AG04450 (cell line): ENCODE data around the gene HAUS3. TPM values are rescaled to one million over a fixed set of nuclear protein-coding genes. Genes with fewer than 3 reads are reported as not detected.

Experiments used
- CTCF ChIA-PET: fragments of 300-600, 350-600 bp; formaldehyde crosslinking; extraction: SDS; loops from one replicate; lab custom pipeline; 2022; ENCODE audit warnings: antibody characterized with exemption, inconsistent platforms; lab: Charles Lee
- POLR2A ChIA-PET: fragments of 350-600 bp; formaldehyde crosslinking; extraction: SDS; loops from one replicate; lab custom pipeline; 2021; ENCODE audit warnings: antibody characterized with exemption, inconsistent platforms; lab: Yijun Ruan, JAX
- DNase-seq: peaks from one replicate; pipeline ENCODE4 v3.0.0-alpha.2; 2011; ENCODE audit warnings: low read depth, low spot score
- H3K27ac ChIP-seq: one replicate; pipeline ENCODE4 v1.5.1; 2012; ENCODE audit warnings: low read depth, low read length, control low read depth
- H3K27me3 ChIP-seq: one replicate; pipeline ENCODE4 v1.6.0; 2012; ENCODE audit warnings: low read length; ENCODE audit not compliant: control insufficient read depth, insufficient read depth
- H3K4me3 ChIP-seq: 2 replicates; pipeline ENCODE4 v1.5.1; 2011; ENCODE audit warnings: mild to moderate bottlenecking, low read depth, low read length, control low read depth
- H3K9me3 ChIP-seq: 2 replicates; pipeline ENCODE4 v1.5.1; 2012; ENCODE audit warnings: low read length; ENCODE audit not compliant: control insufficient read depth, insufficient read depth
- CTCF ChIP-seq: IDR thresholded peaks from 2 replicates; pipeline ENCODE4 v1.5.1; 2011; ENCODE audit warnings: low read depth, low read length, control low read depth, inconsistent platforms
- polyA plus RNA-seq: library from polyadenylated mRNA; depleted of rRNA; stranded (reverse); fragments of >200 nt; gene quantifications from 2 replicates; pipeline ENCODE4 v1.2.3, GENCODE V29; 2011

The HAUS3 gene
- polyA plus RNA-seq, 1 experiment: 6.0 TPM

GRCh38 chr4:2262944-2263250 lies 21.0 kb upstream of the HAUS3 start:
- ChIA-PET POLR2A (interaction anchor here (0.7 to 1.5 kb wide), 7 partner anchors 9 to 469 kb away, joined by 3 to 9 read pairs (median 6); partner anchors contain the start of gene RNF4), CTCF (interaction anchor here (0.7 kb wide), 1 partner anchor 252 kb away, joined by 6 read pairs; no protein-coding TSS in a partner anchor)
- Histone ChIP-seq H3K27me3 (peaks cover 2% of the 10 kb centered on the region), H3K4me3 (peak overlapping the region; percentile 66), H3K9me3 (no peaks in the 10 kb centered on the region; the same call in 1 of the 2 replicates), H3K27ac (peak overlapping the region; percentile 87)
- TF ChIP-seq CTCF: no peak
- DNase-seq: no peak

- Histone ChIP-seq H3K27ac (peak overlapping the region; percentile 87), H3K27me3 (no peaks in the 10 kb centered on the region), H3K9me3 (no peaks in the 10 kb centered on the region; the same call in 1 of the 2 replicates), H3K4me3 (peak overlapping the region; percentile 66)
- no peak for TF ChIP-seq CTCF
- ChIA-PET CTCF (no interaction called here), POLR2A (interaction anchor here (0.5 to 1.5 kb wide), 23 partner anchors 9 to 343 kb away, joined by 3 to 10 read pairs (median 4); partner anchors contain the start of genes HAUS3, POLN and RNF4)
- DNase-seq: peak; percentile 99
Measured at GRCh38 chr4:2262145-2262943, 20.4 kb upstream of the HAUS3 start.

GRCh38 chr4:2261853-2262144 lies 19.9 kb upstream of the HAUS3 start, which contains the start of gene MXD4:
Gene MXD4 (minus strand): TSS chr4:2262109. CDS start chr4:2261980, 129 bp downstream.
- H3K4me3 ChIP-seq: peak within 1 kb of the TSS; percentile 83
- no peaks in the 10 kb centered on the region for H3K27me3 ChIP-seq
- CTCF ChIA-PET: no interaction called here
- no peaks in the 10 kb centered on the region; the same call in 1 of the 2 replicates for H3K9me3 ChIP-seq
- POLR2A ChIA-PET: interaction anchor here (0.6 to 1.5 kb wide), 19 partner anchors 10 to 229 kb away, joined by 3 to 10 read pairs (median 4); partner anchors contain the start of genes HAUS3, POLN and RNF4
- H3K27ac ChIP-seq: peak within 1 kb of the TSS; percentile 87
- DNase-seq: no peak
- TF ChIP-seq CTCF: no peak

- TF ChIP-seq CTCF: no peak
- Histone ChIP-seq H3K4me3 (peak overlapping the region; percentile 83), H3K9me3 (no peaks in the 10 kb centered on the region; the same call in 1 of the 2 replicates), H3K27ac (peak overlapping the region; percentile 52), H3K27me3 (no peaks in the 10 kb centered on the region)
- POLR2A ChIA-PET: interaction anchor here (1.0 to 1.5 kb wide), 4 partner anchors 10 to 114 kb away, joined by 3 to 10 read pairs (median 4); partner anchors contain the start of genes HAUS3 and POLN
- CTCF ChIA-PET: no interaction called here
- no peak for DNase-seq
Measured at GRCh38 chr4:2261110-2261852, 19.4 kb upstream of the HAUS3 start.
